ENCODE data around the gene DMPK.

- TF ChIP-seq CTCF (IDR thresholded peaks at IDR 0.05) (no peak), POLR2AphosphoS5 (IDR thresholded peaks at IDR 0.05; ENCODE audit: insufficient read depth in 1 of 2, low read depth in 1 of 2) (no peak), POLR2A (IDR thresholded peaks at IDR 0.05) (no peak)
These were observed 32.0 kb upstream of the DMPK start for GRCh38 chr19:45814166-45814780.
